HG02642 (cell line): ENCODE measurements around the gene GSG1L2.
"Not testable (repeated sequence)": the region's sequence is repeated elsewhere in the genome, so short reads cannot be mapped to it uniquely, and the experiment has no call there.

Experiments
- ATAC-seq: cut with Tn5 transposase; IDR thresholded peaks from one replicate; pipeline ENCODE4 v1.9.1; 2021; ENCODE audit warnings: mild to moderate bottlenecking; ENCODE audit not compliant: unreplicated experiment, poor library complexity

GSG1L2 gene

DNA sequence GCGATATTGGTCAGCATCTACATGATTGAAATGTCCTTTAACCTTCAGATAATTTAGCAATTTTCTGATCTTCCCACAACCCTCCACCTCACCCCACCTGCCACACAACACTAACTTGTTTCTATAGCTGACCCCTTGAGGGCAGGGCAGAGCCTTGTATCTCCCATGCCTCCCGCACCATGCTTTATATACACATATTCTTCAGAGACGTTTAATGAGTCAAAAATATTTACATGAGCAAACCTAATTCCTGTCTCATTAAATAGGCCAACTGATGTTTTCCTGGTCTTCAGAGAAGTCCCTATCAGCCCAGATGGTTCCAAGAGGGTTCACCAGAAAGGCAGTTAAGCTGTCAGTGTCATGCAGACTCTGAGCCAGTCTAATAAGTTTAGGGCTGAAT, 23.9 kb downstream of the GSG1L2 start:
- no peak for ATAC-seq

DNA sequence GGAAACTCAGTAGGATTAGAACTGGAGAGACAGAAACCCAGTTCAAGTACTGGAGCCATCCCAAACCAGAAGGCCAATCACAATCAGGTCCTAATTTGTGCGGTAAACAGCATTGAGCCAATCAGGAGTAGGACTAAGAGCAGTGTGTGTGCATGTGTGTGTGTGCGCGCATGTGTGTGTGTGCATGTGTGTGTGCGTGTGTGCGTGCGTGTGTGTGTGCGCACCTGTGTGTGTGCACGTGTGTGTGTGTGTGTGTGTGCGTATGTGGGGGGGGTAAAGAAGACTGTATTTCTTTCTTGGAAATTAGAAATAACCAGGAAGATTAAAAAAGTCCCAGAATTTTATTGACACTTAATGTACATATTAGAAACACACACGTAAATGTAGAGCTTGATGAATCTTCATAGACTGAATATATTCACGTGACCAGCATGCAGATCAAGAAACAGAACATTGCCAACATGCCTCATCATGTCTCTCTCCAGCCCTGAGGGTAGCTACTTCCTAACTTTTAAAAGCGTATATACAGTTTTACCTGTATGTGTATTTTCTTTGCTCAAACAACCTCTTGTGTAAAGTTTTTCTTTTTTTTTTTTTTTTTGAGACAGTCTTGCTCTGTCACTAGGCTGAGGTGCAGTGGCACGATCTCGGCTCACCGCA, 29.6 kb downstream of the GSG1L2 start:
- no peak for ATAC-seq

GRCh38 chr17:9790889-9791876, 30.7 kb downstream of the GSG1L2 start, which contains the start of gene DHRS7C:
TSS of gene DHRS7C (minus strand) at chr17:9791592. CDS start at chr17:9791284, 308 bp downstream.
- ATAC-seq: no peak

DNA sequence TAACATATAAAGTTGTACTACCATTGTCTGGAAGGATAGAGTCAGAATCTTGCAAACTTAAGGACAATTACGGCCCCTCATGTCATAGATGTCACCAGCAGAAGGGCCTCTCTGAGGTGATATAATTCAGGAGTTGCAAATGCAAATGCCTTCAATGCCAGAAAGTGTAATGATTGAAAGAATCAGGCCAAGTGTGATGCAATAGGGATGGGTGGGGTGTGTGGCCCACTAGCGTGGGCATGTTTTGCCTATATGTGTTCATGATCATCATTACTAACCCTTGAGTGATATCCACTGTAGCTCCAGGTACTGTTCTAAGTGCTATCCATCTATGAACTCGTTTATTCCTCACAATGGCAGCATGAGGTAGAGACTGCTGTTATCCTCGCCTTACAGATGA, 31.6 kb downstream of the GSG1L2 start:
- no peak for ATAC-seq

GRCh38 chr17:9788601-9789000, 33.3 kb downstream of the GSG1L2 start:
- no peak for ATAC-seq

GRCh38 chr17:9784544-9784943, 37.3 kb downstream of the GSG1L2 start:
- no peak for ATAC-seq

DNA sequence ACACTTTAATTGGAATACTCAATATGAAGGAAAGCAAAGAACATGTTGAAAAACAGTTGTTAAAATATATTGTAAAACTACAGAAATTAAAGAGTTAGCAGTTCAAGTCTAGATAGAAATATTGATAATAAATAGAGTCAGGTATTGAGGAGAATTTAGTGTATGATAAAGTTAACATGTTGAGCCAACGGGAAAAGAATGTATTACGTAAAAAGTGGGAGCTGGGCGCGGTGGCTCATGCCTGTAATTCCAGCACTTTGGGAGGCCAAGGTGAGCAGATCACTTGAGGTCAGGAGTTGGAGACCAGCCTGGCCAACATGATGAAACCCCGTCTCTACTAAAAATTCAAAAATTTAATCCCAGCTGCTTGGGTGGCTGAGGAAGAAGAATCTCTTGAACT, 38.4 kb downstream of the GSG1L2 start:
- not testable (repeated sequence) for ATAC-seq

DNA sequence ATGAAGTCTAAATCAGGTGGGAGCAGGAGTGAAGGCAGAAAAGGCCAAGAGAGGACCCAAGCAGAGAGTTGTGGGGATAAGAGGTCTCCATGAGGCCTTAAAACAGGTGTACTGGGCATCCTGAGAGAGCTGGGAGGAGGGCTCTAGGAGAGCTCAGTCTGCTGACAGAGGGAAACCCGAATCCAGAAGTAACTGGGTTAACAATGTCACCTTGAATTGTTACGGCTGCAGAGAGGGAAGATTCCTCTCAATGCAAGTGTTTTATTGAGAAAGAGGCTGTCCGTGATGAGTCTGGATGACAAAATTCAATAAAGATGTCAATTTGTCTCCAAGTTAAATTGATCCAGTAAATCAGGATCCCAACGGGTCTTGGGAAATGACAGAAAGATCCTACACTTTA, 38.8 kb downstream of the GSG1L2 start:
- ATAC-seq: no peak

DNA sequence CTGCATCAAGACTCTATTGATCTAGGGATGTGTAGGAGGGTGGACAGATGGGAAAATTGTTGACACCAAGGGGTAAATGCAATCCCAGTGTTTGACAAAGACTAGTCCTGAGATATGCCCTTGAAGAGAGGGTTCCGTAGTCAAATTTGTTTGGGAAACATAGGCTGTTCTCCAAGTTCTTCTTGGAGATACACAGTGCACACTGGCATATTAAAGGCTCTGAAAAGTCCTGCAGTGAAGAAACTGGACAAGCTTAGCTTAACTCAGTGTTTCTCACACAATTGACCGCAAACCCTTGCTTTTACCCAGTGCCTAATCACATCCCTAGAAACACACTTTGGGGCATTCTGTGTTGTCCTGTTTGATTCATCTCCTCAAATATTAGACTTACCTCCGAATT, 41.3 kb downstream of the GSG1L2 start:
- ATAC-seq: no peak

GRCh38 chr17:9776911-9777310, 45.0 kb downstream of the GSG1L2 start:
- ATAC-seq: no peak

- ATAC-seq: no peak
These were observed 49.2 kb downstream of the GSG1L2 start for GRCh38 chr17:9772658-9773057.

- ATAC-seq: no peak
These were observed 50.4 kb downstream of the GSG1L2 start for GRCh38 chr17:9771465-9771864.

DNA sequence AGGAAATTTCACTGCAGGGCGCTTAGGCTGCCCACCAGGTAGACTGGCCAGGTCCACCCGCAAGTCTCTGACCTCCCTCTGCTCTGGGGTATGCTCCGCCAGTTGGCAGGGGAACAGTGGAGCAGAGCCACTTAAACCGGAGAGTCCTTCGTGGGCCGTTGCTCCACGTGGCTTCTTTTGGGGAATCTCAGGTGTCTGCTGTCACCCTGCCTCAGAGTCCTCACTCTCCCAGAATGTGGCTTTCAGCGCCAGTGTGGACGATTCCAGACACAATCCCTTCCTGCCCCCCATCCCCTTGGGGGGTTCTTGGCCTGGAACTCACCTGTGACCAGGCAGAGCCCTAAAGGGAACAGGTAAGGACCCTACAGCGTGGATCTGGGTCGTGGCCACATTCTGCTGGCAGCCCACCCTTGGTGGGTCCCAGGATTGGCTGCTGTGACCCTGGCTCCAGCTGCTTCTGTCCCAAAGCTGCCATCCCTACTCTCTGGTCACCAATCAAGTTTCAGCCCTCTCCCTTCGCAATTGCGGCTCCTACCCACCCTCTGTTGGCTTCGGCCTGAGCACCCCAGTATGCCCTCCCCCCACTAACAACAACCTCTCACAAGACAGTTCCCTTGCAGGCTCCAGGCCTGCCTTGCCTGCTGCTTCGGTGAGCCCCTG, 52.7 kb downstream of the GSG1L2 start:
- no peak for ATAC-seq

- no peak for ATAC-seq
These were observed 53.4 kb downstream of the GSG1L2 start for GRCh38 chr17:9768381-9768934.

GRCh38 chr17:9767432-9767991, 54.4 kb downstream of the GSG1L2 start:
- ATAC-seq: no peak

- ATAC-seq: no peak
These were observed 54.9 kb downstream of the GSG1L2 start for GRCh38 chr17:9766970-9767369.

DNA sequence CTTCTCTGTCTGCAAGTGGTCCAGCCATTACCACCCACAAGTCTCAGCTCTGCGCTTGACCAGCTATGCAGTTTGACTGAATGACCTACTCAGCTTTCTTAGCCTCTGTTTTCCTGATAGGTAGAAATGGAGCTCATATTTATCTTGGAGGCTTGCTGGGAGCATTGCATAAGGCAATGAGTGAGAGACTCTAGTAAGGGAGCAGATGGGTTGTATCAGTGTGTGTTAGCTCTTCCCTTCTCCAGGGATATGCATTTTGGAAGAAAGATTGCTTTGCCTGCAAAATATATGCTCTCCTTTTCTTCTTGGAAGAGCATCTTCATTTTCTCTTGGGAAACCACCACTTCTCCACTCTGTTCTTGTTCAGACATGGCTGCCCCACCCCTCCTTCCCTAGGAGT, 56.6 kb downstream of the GSG1L2 start:
- ATAC-seq: no peak

GRCh38 chr17:9763643-9764042, 58.2 kb downstream of the GSG1L2 start:
- ATAC-seq: no peak

DNA sequence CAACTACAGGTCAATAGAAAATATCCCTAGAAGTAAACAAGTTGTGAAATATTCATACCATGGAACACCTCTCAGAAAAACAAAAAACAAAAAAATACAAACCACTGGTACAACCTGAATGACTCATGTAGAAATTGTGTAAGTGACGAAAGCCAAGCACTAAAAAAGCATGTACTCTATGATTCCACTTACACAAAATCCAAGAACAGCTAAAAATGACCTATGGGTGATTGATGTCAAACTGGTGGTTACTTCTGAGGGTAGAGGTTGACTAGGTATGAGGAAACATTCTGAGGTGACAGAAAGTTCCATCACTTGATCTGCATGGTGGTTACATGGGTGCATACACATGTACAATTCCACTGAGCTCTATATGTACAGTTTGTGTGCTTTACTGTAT, 61.6 kb downstream of the GSG1L2 start:
- ATAC-seq: no peak

- ATAC-seq: no peak
These were observed 66.8 kb downstream of the GSG1L2 start for GRCh38 chr17:9755083-9755482.
